ENCODE measurements around the gene PCDHGA9. TPM values are rescaled to one million over a fixed set of nuclear protein-coding genes. Genes with fewer than 3 reads are reported as not detected.

The PCDHGA9 gene
- total RNA-seq, 1 experiment from 2014 or later: 1.9 TPM

DNA sequence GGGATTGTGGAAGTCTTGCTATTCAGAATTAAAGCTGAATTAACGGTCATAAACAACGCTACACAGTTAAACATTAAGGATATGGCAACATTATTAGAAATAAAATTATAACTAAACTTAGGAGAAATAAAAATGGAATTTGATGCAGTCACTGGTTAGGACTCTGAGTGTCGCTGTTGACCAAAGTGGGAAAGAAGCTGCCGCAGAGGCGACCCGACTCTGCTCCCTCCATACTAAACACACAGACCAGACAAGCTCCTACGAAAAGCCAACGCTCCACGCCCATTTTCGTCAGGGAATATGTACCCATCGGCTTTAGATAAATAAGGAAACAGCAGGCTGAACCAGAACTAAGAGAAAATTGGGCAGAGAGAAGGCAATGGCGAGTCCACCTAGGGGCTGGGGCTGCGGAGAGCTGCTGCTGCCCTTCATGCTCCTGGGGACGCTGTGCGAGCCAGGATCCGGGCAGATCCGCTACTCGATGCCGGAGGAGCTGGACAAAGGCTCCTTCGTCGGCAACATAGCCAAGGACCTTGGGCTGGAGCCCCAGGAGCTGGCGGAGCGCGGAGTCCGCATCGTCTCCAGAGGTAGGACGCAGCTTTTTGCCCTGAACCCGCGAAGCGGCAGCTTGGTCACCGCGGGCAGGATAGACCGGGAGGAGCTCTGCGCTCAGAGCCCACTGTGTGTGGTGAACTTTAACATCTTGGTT, 38.5 kb upstream of the PCDHGA9 start, which contains the start of gene PCDHGA5:
Gene PCDHGA5, plus strand, starts transcription at position 211 of the 709 bp plus-strand sequence. Its CDS starts 169 bp downstream, at position 380.
- Histone ChIP-seq H3K9me2 (replicated peaks; ENCODE audit: low read length) (no peaks in the 10 kb centered on the region), H3K9ac (ENCODE audit: low read length) (peak within 1 kb of the TSS; percentile 17; the same call in 1 of the 2 replicates), H3K36me3 (ENCODE audit: low read depth, low read length) (no peaks in the 10 kb centered on the region; the same call in 1 of the 2 replicates), H3K4me3 (ENCODE audit: low read length) (peak within 1 kb of the TSS; percentile 64), H3K27me3 (ENCODE audit: low read length) (no peaks in the 10 kb centered on the region), H3K79me2 (ENCODE audit: low read length) (no peaks in the 10 kb centered on the region), H3F3A (ENCODE audit: low read length, unreplicated experiment) (no peaks in the 10 kb centered on the region), H3K4me2 (ENCODE audit: low read length) (peak within 1 kb of the TSS; percentile 66), H3K4me1 (ENCODE audit: insufficient read depth, low read length) (0 out of 2 replicates have a peak, but pooled peaks cover 3% of the 10 kb centered on the region), H3K27ac (ENCODE audit: low read length) (no peak within 1 kb of the TSS), H4K20me1 (ENCODE audit: low read length) (no peaks in the 10 kb centered on the region), H3K9me3 (ENCODE audit: low read length) (no peaks in the 10 kb centered on the region; the same call in 1 of the 2 replicates), H2AFZ (ENCODE audit: low read length) (peak within 1 kb of the TSS; percentile 75)
- ChIA-PET POLR2A (ENCODE audit: unreplicated experiment) (no interaction called here), CTCF (interaction anchor here (0.6 to 1.4 kb wide), 9 partner anchors 33 to 203 kb away, joined by 3 to 10 read pairs (median 5); partner anchors contain the start of gene PCDHB9)
- TF ChIP-seq, protein P1, sequence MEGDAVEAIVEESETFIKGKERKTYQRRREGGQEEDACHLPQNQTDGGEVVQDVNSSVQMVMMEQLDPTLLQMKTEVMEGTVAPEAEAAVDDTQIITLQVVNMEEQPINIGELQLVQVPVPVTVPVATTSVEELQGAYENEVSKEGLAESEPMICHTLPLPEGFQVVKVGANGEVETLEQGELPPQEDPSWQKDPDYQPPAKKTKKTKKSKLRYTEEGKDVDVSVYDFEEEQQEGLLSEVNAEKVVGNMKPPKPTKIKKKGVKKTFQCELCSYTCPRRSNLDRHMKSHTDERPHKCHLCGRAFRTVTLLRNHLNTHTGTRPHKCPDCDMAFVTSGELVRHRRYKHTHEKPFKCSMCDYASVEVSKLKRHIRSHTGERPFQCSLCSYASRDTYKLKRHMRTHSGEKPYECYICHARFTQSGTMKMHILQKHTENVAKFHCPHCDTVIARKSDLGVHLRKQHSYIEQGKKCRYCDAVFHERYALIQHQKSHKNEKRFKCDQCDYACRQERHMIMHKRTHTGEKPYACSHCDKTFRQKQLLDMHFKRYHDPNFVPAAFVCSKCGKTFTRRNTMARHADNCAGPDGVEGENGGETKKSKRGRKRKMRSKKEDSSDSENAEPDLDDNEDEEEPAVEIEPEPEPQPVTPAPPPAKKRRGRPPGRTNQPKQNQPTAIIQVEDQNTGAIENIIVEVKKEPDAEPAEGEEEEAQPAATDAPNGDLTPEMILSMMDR (conservative IDR thresholded peaks at IDR 0.05; ENCODE audit: low read depth, low read length): peak; percentile 53
- no peak for TF ChIP-seq EZH2phosphoT487 (IDR thresholded peaks at IDR 0.05; ENCODE audit: borderline replicate concordance, low read length)
- intact Hi-C loops (cut with micrococcal nuclease): loop anchor here (1.0 to 5.0 kb wide), 3 partner anchors 33 to 272 kb away; partner anchors contain the start of genes PCDHB2 and PCDHGB5
- TSS peak; percentile 39 for BruUV-seq (replicated peaks)
- peak; percentile 83 for ATAC-seq
- peak; percentile 45 for DNase-seq

DNA sequence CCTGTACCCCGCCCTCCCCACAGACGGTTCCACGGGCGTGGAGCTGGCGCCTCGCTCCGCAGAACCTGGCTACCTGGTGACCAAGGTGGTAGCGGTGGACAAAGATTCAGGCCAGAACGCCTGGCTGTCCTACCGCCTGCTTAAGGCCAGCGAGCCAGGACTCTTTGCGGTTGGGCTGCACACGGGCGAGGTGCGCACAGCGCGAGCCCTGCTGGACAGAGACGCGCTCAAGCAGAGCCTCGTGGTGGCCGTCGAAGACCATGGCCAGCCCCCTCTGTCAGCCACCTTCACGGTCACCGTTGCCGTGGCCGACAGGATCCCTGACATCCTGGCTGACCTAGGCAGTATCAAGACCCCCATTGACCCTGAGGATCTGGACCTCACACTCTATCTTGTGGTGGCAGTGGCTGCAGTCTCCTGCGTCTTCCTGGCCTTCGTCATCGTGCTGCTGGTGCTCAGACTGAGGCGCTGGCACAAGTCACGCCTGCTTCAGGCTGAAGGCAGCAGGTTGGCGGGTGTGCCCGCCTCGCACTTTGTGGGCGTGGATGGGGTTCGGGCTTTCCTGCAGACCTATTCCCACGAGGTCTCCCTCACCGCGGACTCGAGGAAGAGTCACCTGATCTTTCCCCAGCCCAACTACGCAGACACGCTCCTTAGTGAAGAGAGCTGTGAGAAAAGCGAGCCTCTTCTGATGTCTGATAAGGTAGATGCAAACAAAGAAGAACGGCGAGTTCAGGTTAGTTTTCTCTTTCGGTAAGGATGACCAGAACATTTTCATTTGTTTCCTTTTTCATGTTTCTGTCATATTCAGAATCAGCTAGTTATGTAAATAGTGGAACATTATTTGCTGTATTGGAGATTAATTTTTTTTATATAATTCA, 36.3 kb upstream of the PCDHGA9 start:
- BruUV-seq (replicated peaks): no TSS peak
- Histone ChIP-seq H4K20me1 (ENCODE audit: low read length) (no peaks in the 10 kb centered on the region), H3K9me2 (replicated peaks; ENCODE audit: low read length) (no peaks in the 10 kb centered on the region), H3K4me1 (ENCODE audit: insufficient read depth, low read length) (0 out of 2 replicates have a peak, but pooled peaks cover 3% of the 10 kb centered on the region), H3K9ac (ENCODE audit: low read length) (no peak overlapping the region), H3K4me2 (ENCODE audit: low read length) (no peak overlapping the region), H3K4me3 (ENCODE audit: low read length) (no peak overlapping the region), H3K27me3 (ENCODE audit: low read length) (no peaks in the 10 kb centered on the region), H2AFZ (ENCODE audit: low read length) (no peak overlapping the region), H3K79me2 (ENCODE audit: low read length) (no peaks in the 10 kb centered on the region), H3K27ac (ENCODE audit: low read length) (no peak overlapping the region), H3K36me3 (ENCODE audit: low read depth, low read length) (no peaks in the 10 kb centered on the region; the same call in 1 of the 2 replicates), H3K9me3 (ENCODE audit: low read length) (no peaks in the 10 kb centered on the region; the same call in 1 of the 2 replicates), H3F3A (ENCODE audit: low read length, unreplicated experiment) (no peaks in the 10 kb centered on the region)
- DNase-seq (no peak), ATAC-seq (no peak)
- POLR2A ChIA-PET (ENCODE audit: unreplicated experiment): no interaction called here
- CTCF ChIA-PET: no interaction called here
- intact Hi-C loops (cut with micrococcal nuclease): no loop called here
- no peak for TF ChIP-seq EZH2phosphoT487 (IDR thresholded peaks at IDR 0.05; ENCODE audit: borderline replicate concordance, low read length)
- TF ChIP-seq, protein P1 (conservative IDR thresholded peaks at IDR 0.05; ENCODE audit: low read depth, low read length): no peak
- TF ChIP-seq EZH2 (IDR thresholded peaks at IDR 0.05; ENCODE audit: low read length, unreplicated experiment): no peak

All from PC-3 (cell line).